Ovary (tissue), 9 donors: Measurements from ENCODE around the gene FEZF2. TPM values are rescaled to one million over a fixed set of nuclear protein-coding genes. Genes with fewer than 3 reads are reported as not detected.

Experiments
- DNase-seq, 5 donors: peaks; one replicate each; pipeline ENCODE4 v3.0.0-alpha.2; 2019 to 2020
- H3K27ac ChIP-seq, 2 donors: fragments of 200-600 bp; one replicate each; pipeline versions ENCODE4 v1.5.1 to v1.8.0; 2019 to 2022
- H3K27me3 ChIP-seq: fragments of 200-600 bp; one replicate; pipeline ENCODE4 v1.8.0; 2022
- H3K36me3 ChIP-seq: fragments of 200-600 bp; sonication (generic); one replicate; pipeline ENCODE4 v1.5.1; 2019
- H3K4me1 ChIP-seq: one replicate; pipeline ENCODE4 v1.8.1; 2013; ENCODE audit warnings: mild to moderate bottlenecking, moderate library complexity; ENCODE audit not compliant: insufficient read depth
- H3K4me3 ChIP-seq: fragments of 200-600 bp; sonication (generic); one replicate; pipeline ENCODE4 v1.5.1; 2017
- H3K9me3 ChIP-seq, 2 donors: fragments of 200-600 bp in 1 of 2; sonication (generic) in 1 of 2; one replicate each; pipeline versions ENCODE4 v1.5.1 to v1.8.1; 2013 to 2019; ENCODE audit warnings: mild to moderate bottlenecking in 1 of 2, moderate library complexity in 1 of 2
- CTCF ChIP-seq, 3 donors: fragments of 450-650 bp in 2 of 3; fragments of 200-600 bp in 1 of 3; IDR thresholded peaks; one replicate each; pipeline versions ENCODE4 v1.5.1 to v1.8.0; 2016 to 2022; ENCODE audit warnings: antibody characterized with exemption in 3 of 3, mild to moderate bottlenecking in 1 of 3
- EP300 ChIP-seq: sonication (generic); formaldehyde crosslinking; IDR thresholded peaks from one replicate; pipeline ENCODE4 v1.6.1; 2017; ENCODE audit warnings: antibody characterized with exemption
- POLR2A ChIP-seq: fragments of 450-650 bp; IDR thresholded peaks from one replicate; pipeline ENCODE4 v1.6.1; 2017; ENCODE audit warnings: antibody characterized with exemption, mild to moderate bottlenecking, moderate library complexity
- WGBS, 3 donors: extraction: QIAGEN DNeasy Blood & Tissue Kit in 1 of 3; methylation state at CpG; one replicate each; pipeline versions ENCODE4 v1.1.5 to v1.1.7; 2013 to 2017; 5-methylcytosine and 5-hydroxymethylcytosine counted together
- intact Hi-C, 4 donors: fragments of 100-400 bp; cut with DNase I; formaldehyde crosslinking; loops; one replicate each; pipeline versions ENCODE4 v1.11.0 to v1.15.1; 2022 to 2023
- polyA plus RNA-seq, 2 donors: library from polyadenylated mRNA; stranded (reverse); fragments of 200-250 nt in 1 of 2; fragments of 350-450 nt in 1 of 2; fragmentation: Illumina TruSeq in 1 of 2; extraction: RNeasy Lipid Tissue Mini Kit (QIAGEN cat#74804) in 1 of 2; gene quantifications; one replicate each; pipeline ENCODE4 v1.2.3, GENCODE V29; 2013 to 2014
- total RNA-seq, 7 donors: library from RNA; depleted of rRNA in 2 of 7; stranded (reverse); fragments of >200 nt in 2 of 7; fragmentation: NEBNext Ultra II Directional in 3 of 7; extraction: Animal tissue kit (Norgen Biotek cat#: 25700) in 3 of 7; gene quantifications; one replicate each; pipeline versions ENCODE4 v1.1.0 to v1.2.4, GENCODE V29; 2016 to 2023
- donor health status: DM: no; HTN: no; CAD: no; lungs with moderate emphysema.
- donor health status: DM: no; HTN: no; CAD: no.
- donor health status: Bipolar disorder and iron deficiency.
- donor health status: DM: yes; HTN: yes; CAD: no.
- donor health status: DM: no; HTN: no; CAD: no.
- donor health status: DM: yes; HTN: yes; CAD: no.

FEZF2 gene
- total and polyA plus RNA-seq, 9 donors = 0.29 TPM; not detected in 8

GRCh38 chr3:62329971-62330370, 43.4 kb downstream of the FEZF2 start:
- no peaks in the 10 kb centered on the region for H3K36me3 ChIP-seq
- H3K27me3 ChIP-seq = no peaks in the 10 kb centered on the region
- H3K4me3 ChIP-seq = no peak overlapping the region
- WGBS, 3 donors = 78 to 84% (median 82%) methylated on average over 5 of the region's 5 CpGs
- no peak overlapping the region for H3K27ac ChIP-seq
- intact Hi-C loops = no loop called here
- no peak for DNase-seq
- TF ChIP-seq POLR2A (no peak), EP300 (no peak), CTCF (IDR thresholded peaks at IDR 0.05) (no peak)
- H3K4me1 ChIP-seq = no peaks in the 10 kb centered on the region
- no peaks in the 10 kb centered on the region for H3K9me3 ChIP-seq

GRCh38 chr3:62325896-62326295, 47.5 kb downstream of the FEZF2 start:
- Histone ChIP-seq H3K27me3 (no peaks in the 10 kb centered on the region), H3K4me3 (no peak overlapping the region), H3K9me3 (no peaks in the 10 kb centered on the region), H3K4me1 (no peaks in the 10 kb centered on the region), H3K36me3 (no peaks in the 10 kb centered on the region), H3K27ac (no peak overlapping the region)
- TF ChIP-seq CTCF (IDR thresholded peaks at IDR 0.05) = no peak
- TF ChIP-seq EP300 = no peak
- no peak for TF ChIP-seq POLR2A
- intact Hi-C loops = no loop called here
- 93 to 97% (median 94%) methylated on average over 8 of the region's 8 CpGs for WGBS, 3 donors
- no peak for DNase-seq

- WGBS, 3 donors = 93 to 99% (median 94%) methylated on average over 1 of the region's 1 CpG
- DNase-seq = no peak
- Histone ChIP-seq H3K36me3 (no peaks in the 10 kb centered on the region), H3K4me3 (no peak overlapping the region), H3K27ac (no peak overlapping the region), H3K4me1 (no peaks in the 10 kb centered on the region), H3K27me3 (no peaks in the 10 kb centered on the region), H3K9me3 (no peaks in the 10 kb centered on the region)
- intact Hi-C loops = no loop called here
- TF ChIP-seq POLR2A (no peak), CTCF (IDR thresholded peaks at IDR 0.05) (no peak), EP300 (no peak)
These were observed 50.1 kb downstream of the FEZF2 start for GRCh38 chr3:62323241-62323640.
